GM19240 (cell line): ENCODE data around the gene PCBP3.

Experiments used
- DNase-seq: peaks from one replicate; pipeline ENCODE4 v3.0.0; 2011; ENCODE audit warnings: low spot score; ENCODE audit not compliant: insufficient read length

The PCBP3 gene

DNA sequence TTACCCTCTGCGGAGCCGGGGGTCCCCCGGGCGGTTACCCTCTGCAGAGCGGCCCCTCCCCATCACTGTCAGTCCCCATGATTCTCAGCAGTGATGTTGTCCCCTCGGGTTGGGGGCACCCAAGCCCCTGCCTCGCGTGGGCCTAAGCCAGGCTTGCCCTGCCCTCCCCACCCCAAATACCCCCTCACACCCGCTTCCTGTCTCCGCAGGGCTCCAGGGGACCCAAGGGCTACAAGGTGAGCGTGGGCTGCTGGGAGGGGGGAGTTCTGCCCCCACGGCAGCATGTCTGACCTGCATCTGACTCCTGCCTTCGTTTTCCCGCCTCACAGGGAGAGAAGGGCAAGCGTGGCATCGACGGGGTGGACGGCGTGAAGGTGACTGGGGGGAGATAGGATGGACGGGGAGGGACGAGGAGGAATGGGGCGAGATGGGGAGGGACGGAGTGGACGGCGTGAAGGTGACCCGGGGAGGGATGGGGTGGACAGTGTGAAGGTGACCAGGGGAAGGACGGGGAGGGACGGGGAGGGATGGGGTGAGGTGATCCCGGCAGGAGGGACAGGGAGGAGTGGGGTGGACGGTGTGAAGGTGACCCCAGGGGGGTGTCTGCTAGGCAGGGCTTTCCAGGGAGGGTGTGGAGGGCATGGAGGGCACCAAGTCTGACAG is 346.7 kb downstream of the PCBP3 start:
- DNase-seq = no peak

DNA sequence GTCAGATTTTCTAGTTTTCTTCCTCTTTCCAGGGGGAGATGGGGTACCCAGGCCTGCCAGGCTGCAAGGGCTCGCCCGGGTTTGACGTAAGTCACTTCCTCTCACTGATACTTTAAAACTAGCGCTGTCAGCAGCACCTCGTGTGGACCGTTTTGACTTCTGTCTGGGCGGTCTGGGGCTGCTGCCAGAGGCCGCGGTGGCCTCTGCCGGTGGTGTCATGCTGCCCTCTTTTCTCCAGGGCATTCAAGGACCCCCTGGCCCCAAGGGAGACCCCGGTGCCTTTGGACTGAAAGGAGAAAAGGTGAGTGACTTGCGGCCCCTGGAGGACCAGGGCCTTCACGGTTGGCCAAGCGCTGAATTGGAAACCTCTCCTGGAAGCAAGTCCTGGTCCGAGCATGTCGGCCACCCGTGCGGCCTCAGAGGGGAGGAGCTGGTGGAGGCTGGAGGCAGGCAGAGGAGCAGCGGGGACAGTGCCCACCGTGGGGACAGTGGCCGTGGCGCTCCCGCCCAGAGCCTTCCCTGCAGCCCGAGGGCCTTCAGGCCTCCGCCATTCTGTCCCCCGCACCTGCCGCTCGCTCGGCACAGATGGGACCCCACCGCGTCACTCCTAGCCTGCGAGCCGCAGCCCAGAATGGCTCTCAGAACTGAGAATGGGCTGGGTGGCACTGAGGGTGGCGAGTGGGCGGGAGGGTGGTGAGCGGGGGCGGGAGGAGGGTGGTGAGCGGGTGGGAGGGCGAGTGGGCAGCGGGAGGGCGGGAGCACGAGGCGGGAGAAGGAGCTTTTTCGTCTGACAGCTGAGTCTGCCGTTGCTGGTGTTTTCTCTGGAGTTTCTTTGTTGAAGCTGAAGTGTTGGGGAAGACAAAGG is 347.4 kb downstream of the PCBP3 start:
- DNase-seq = no peak

DNA sequence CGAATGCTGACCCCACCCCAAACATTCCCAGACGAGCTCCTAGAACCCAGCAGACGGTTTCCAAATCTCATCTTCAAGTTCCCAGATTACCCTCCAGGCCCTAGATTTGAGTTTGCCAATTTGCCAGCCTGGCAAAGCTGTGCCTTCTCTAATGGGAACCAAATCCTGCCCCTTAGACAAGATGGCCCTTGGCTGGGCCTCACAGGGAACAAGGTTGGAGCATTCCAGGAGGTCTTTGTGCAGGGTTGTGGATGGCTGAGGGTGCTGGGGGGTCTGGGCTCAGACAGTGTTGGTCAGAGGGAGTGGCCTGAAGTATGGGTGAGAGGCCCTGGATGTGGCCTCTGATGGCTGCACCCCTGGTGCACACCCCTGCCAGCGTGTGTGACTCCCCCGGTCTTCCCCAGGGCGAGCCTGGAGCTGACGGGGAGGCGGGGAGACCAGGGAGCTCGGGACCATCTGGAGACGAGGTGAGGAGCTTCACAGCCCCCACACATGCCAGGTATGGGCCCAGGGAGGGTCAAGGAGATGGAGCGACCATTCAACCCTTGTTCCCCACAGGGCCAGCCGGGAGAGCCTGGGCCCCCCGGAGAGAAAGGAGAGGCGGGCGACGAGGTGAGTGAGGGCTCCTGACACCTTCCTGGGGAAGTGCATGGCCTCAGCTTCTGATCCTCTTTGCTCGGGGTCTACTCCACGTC is 348.2 kb downstream of the PCBP3 start:
- no peak for DNase-seq
